Activated T-helper 2 cell treated with anti-CD3 and anti-CD28 coated beads, Interferon-gamma antibody, Interleukin-2, Interleukin-4, amounts not matched to agents 10 μg/mL and 5 μg/mL and 100 μg/mL, durations not matched to agents 14 hours and 24 hours and 36 hours (primary cell): ENCODE data around the gene POGZ. TPM values are rescaled to one million over a fixed set of nuclear protein-coding genes. Genes with fewer than 3 reads are reported as not detected.
A peak's percentile ranks its signal among the peaks of the same experiment; 100 is the strongest.

ENCODE experiments used
- DNase-seq: peaks from one replicate; pipeline ENCODE4 v3.0.0; 2021; ENCODE audit warnings: low spot score
- H3K27ac Mint-ChIP-seq: one replicate; pipeline ENCODE4 v1.8.0; 2021; ENCODE audit warnings: mixed read lengths
- H3K27me3 Mint-ChIP-seq: one replicate; pipeline ENCODE4 v1.8.0; 2021; ENCODE audit warnings: low read depth, mixed read lengths
- H3K36me3 Mint-ChIP-seq: one replicate; pipeline ENCODE4 v1.8.0; 2021; ENCODE audit warnings: low read depth, mixed read lengths
- H3K4me1 Mint-ChIP-seq: one replicate; pipeline ENCODE4 v1.8.0; 2021; ENCODE audit warnings: low read depth, mixed read lengths
- H3K4me3 Mint-ChIP-seq: one replicate; pipeline ENCODE4 v1.8.0; 2021; ENCODE audit warnings: low read depth, mild to moderate bottlenecking, moderate library complexity, mixed read lengths
- H3K9me3 Mint-ChIP-seq: one replicate; pipeline ENCODE4 v1.8.0; 2021; ENCODE audit warnings: mixed read lengths
- intact Hi-C: fragments of 100-400 bp; cut with micrococcal nuclease; formaldehyde crosslinking; loops from one replicate; pipeline ENCODE4 v1.15.1; 2023
- total RNA-seq: library from RNA; stranded (reverse); gene quantifications from 2 replicates; pipeline ENCODE4 v1.2.3, GENCODE V29; 2022

Gene POGZ
- total RNA-seq, 1 donor from 2014 or later: 89.1 TPM

GRCh38 chr1:151492120-151492519 is 32.8 kb upstream of the POGZ start:
- H3K4me1 Mint-ChIP-seq: peaks cover 11% of the 10 kb centered on the region
- H3K27me3 Mint-ChIP-seq: peaks cover 2% of the 10 kb centered on the region
- intact Hi-C loops: no loop called here
- H3K4me3 Mint-ChIP-seq: no peak overlapping the region
- no peak overlapping the region for H3K27ac Mint-ChIP-seq
- H3K36me3 Mint-ChIP-seq: no peaks in the 10 kb centered on the region
- DNase-seq: no peak
- no peaks in the 10 kb centered on the region for H3K9me3 Mint-ChIP-seq

- no peaks in the 10 kb centered on the region for H3K9me3 Mint-ChIP-seq
- no peak overlapping the region for H3K4me3 Mint-ChIP-seq
- H3K36me3 Mint-ChIP-seq: no peaks in the 10 kb centered on the region
- peaks cover 11% of the 10 kb centered on the region for H3K4me1 Mint-ChIP-seq
- intact Hi-C loops: no loop called here
- H3K27me3 Mint-ChIP-seq: peaks cover 2% of the 10 kb centered on the region
- H3K27ac Mint-ChIP-seq: no peak overlapping the region
- DNase-seq: no peak
Measured at GRCh38 chr1:151491641-151492040, 32.3 kb upstream of the POGZ start.

GRCh38 chr1:151486557-151486956 is 27.3 kb upstream of the POGZ start:
- no peaks in the 10 kb centered on the region for H3K36me3 Mint-ChIP-seq
- no peaks in the 10 kb centered on the region for H3K4me1 Mint-ChIP-seq
- DNase-seq: no peak
- intact Hi-C loops: no loop called here
- H3K27ac Mint-ChIP-seq: no peak overlapping the region
- H3K4me3 Mint-ChIP-seq: no peak overlapping the region
- peaks cover 7% of the 10 kb centered on the region for H3K9me3 Mint-ChIP-seq
- H3K27me3 Mint-ChIP-seq: peaks cover 2% of the 10 kb centered on the region

GRCh38 chr1:151485685-151486255 is 26.5 kb upstream of the POGZ start:
- Mint-ChIP-seq H3K9me3 (peaks cover 7% of the 10 kb centered on the region), H3K27ac (no peak overlapping the region), H3K4me3 (no peak overlapping the region), H3K27me3 (peaks cover 2% of the 10 kb centered on the region), H3K36me3 (no peaks in the 10 kb centered on the region), H3K4me1 (no peaks in the 10 kb centered on the region)
- intact Hi-C loops: no loop called here
- no peak for DNase-seq

- Mint-ChIP-seq H3K36me3 (no peaks in the 10 kb centered on the region), H3K4me3 (no peak overlapping the region), H3K9me3 (peaks cover 7% of the 10 kb centered on the region), H3K27ac (no peak overlapping the region), H3K27me3 (no peaks in the 10 kb centered on the region), H3K4me1 (peaks cover under 1% of the 10 kb centered on the region)
- intact Hi-C loops: no loop called here
- no peak for DNase-seq
Measured at GRCh38 chr1:151482017-151482416, 22.7 kb upstream of the POGZ start.

- Mint-ChIP-seq H3K27me3 (no peaks in the 10 kb centered on the region), H3K27ac (no peak overlapping the region), H3K4me3 (no peak overlapping the region), H3K36me3 (no peaks in the 10 kb centered on the region), H3K9me3 (peaks cover 7% of the 10 kb centered on the region), H3K4me1 (peaks cover 14% of the 10 kb centered on the region)
- intact Hi-C loops: no loop called here
- no peak for DNase-seq
Measured at GRCh38 chr1:151479462-151479861, 20.2 kb upstream of the POGZ start.

GRCh38 chr1:151478923-151479322 is 19.6 kb upstream of the POGZ start:
- Mint-ChIP-seq H3K27ac (no peak overlapping the region), H3K4me1 (peaks cover 16% of the 10 kb centered on the region)
- intact Hi-C loops: no loop called here

GRCh38 chr1:151478140-151478812 is 19.0 kb upstream of the POGZ start:
- DNase-seq: no peak
- Mint-ChIP-seq H3K36me3 (no peaks in the 10 kb centered on the region), H3K9me3 (peaks cover 7% of the 10 kb centered on the region), H3K27ac (no peak overlapping the region), H3K4me1 (peaks cover 16% of the 10 kb centered on the region), H3K27me3 (no peaks in the 10 kb centered on the region), H3K4me3 (no peak overlapping the region)
- intact Hi-C loops: no loop called here

More at GRCh38 chr1:151478923-151479322, 19.6 kb upstream of the POGZ start:
- H3K4me3 Mint-ChIP-seq: no peak overlapping the region
- no peaks in the 10 kb centered on the region for H3K36me3 Mint-ChIP-seq
- H3K27me3 Mint-ChIP-seq: no peaks in the 10 kb centered on the region
- H3K9me3 Mint-ChIP-seq: peaks cover 7% of the 10 kb centered on the region
- DNase-seq: no peak

- peaks cover 22% of the 10 kb centered on the region for H3K4me1 Mint-ChIP-seq
- H3K27ac Mint-ChIP-seq: no peak overlapping the region
- H3K36me3 Mint-ChIP-seq: no peaks in the 10 kb centered on the region
- H3K9me3 Mint-ChIP-seq: peaks cover 4% of the 10 kb centered on the region
- intact Hi-C loops: no loop called here
- H3K4me3 Mint-ChIP-seq: no peak overlapping the region
- no peaks in the 10 kb centered on the region for H3K27me3 Mint-ChIP-seq
- DNase-seq: no peak
Measured at GRCh38 chr1:151477066-151477465, 17.8 kb upstream of the POGZ start.

GRCh38 chr1:151476083-151476482 is 16.8 kb upstream of the POGZ start:
- intact Hi-C loops: no loop called here
- Mint-ChIP-seq H3K27ac (no peak overlapping the region), H3K9me3 (no peaks in the 10 kb centered on the region), H3K4me3 (no peak overlapping the region), H3K36me3 (no peaks in the 10 kb centered on the region), H3K4me1 (peaks cover 22% of the 10 kb centered on the region), H3K27me3 (no peaks in the 10 kb centered on the region)
- no peak for DNase-seq

- Mint-ChIP-seq H3K27me3 (no peaks in the 10 kb centered on the region), H3K9me3 (no peaks in the 10 kb centered on the region), H3K27ac (no peak overlapping the region), H3K4me1 (peaks cover 22% of the 10 kb centered on the region), H3K4me3 (no peak overlapping the region), H3K36me3 (no peaks in the 10 kb centered on the region)
- DNase-seq: no peak
- intact Hi-C loops: no loop called here
Measured at GRCh38 chr1:151475175-151475574, 15.9 kb upstream of the POGZ start.

- H3K4me1 Mint-ChIP-seq: peaks cover 22% of the 10 kb centered on the region
- intact Hi-C loops: no loop called here
- H3K4me3 Mint-ChIP-seq: no peak overlapping the region
- H3K27me3 Mint-ChIP-seq: no peaks in the 10 kb centered on the region
- no peak for DNase-seq
- H3K9me3 Mint-ChIP-seq: no peaks in the 10 kb centered on the region
- no peaks in the 10 kb centered on the region for H3K36me3 Mint-ChIP-seq
- H3K27ac Mint-ChIP-seq: no peak overlapping the region
Measured at GRCh38 chr1:151474745-151475144, 15.5 kb upstream of the POGZ start.

- peaks cover 22% of the 10 kb centered on the region for H3K4me1 Mint-ChIP-seq
- intact Hi-C loops: loop anchor here (1.0 kb wide), 1 partner anchor 14 kb away; the partner anchor contains the start of gene POGZ
- H3K27me3 Mint-ChIP-seq: peaks cover 3% of the 10 kb centered on the region
- H3K36me3 Mint-ChIP-seq: no peaks in the 10 kb centered on the region
- peak overlapping the region; percentile 69 for H3K4me3 Mint-ChIP-seq
- no peaks in the 10 kb centered on the region for H3K9me3 Mint-ChIP-seq
- H3K27ac Mint-ChIP-seq: peak overlapping the region; percentile 58
- DNase-seq: peak; percentile 12
Measured at GRCh38 chr1:151472856-151473731, 13.8 kb upstream of the POGZ start.
